ENCODE data around the gene CCDC106. TPM values are rescaled to one million over a fixed set of nuclear protein-coding genes. Genes with fewer than 3 reads are reported as not detected.
A peak's percentile ranks its signal among the peaks of the same experiment; 100 is the strongest.

Gene CCDC106
- total and polyA plus RNA-seq, 2 of the 4 experiments (the other 2 are of a cell fraction) = 2.3 to 13.6 TPM

DNA sequence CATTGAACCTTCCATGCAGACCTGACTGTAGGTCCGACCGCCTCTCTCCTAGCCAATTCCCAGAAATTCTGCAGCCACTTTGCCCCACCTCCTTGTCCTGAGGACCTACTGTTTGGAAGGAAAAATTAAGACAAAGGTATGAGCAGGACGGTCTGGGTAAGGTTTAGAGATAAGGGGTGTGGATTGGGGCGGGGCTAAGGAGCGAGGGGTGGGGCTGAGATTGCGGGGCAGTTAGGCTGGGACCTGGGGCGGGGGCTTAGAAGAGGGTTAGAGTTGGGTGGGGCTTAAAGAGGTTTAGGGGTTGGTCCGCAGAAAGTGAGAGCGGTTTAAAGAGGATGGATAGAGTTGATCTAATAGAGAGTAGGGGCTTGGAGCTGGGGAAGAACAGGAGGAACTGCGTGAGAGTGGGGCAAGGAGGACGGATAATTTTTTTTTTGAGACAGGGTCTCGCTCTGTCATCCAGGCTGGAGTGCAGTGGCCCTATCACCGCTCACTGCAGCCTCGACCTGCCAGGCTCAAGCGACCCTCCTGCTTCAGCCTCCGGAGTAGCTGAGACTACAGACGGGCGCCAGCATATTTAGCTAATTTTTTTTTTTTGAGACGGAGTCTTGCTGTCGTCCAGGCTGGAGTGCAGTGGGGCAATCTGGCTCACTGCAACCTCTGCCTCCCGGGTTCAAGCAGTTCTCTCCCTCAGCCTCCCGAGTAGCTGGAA, 44.3 kb upstream of the CCDC106 start:
- Histone ChIP-seq H3K4ac (ENCODE audit: low read depth, low read length) (no peak overlapping the region), H3K56ac (ENCODE audit: extremely low read depth, insufficient read depth, low read length) (no peak overlapping the region), H3K23ac (ENCODE audit: low read depth, low read length) (no peak overlapping the region), H3K4me3 (ENCODE audit: insufficient read depth, low read depth, low read length) (no peak overlapping the region), H2AK5ac (ENCODE audit: low read depth, low read length) (no peak overlapping the region), H4K91ac (ENCODE audit: insufficient read depth, low read depth, low read length) (no peak overlapping the region), H3K9me3 (ENCODE audit: control insufficient read depth, insufficient read depth, low read length) (no peaks in the 10 kb centered on the region), H3K4me1 (ENCODE audit: control insufficient read depth, insufficient read depth, low read length) (peaks cover 9% of the 10 kb centered on the region), H3K79me1 (ENCODE audit: low read depth in 1 of 2, low read length in 2 of 2) (peaks cover 27 to 49% of the 10 kb centered on the region in 2 experiments), H3K14ac (replicated peaks; ENCODE audit: low read depth, low read length) (no peak overlapping the region), H2AK9ac (replicated peaks; ENCODE audit: low read depth, low read length, poor library complexity) (peak overlapping the region; percentile 81), H3K18ac (ENCODE audit: low read depth, low read length) (no peak overlapping the region), H3K9ac (ENCODE audit: low read depth, low read length) (no peak overlapping the region), H2BK15ac (ENCODE audit: low read depth, low read length) (no peak overlapping the region), H2BK120ac (ENCODE audit: low read depth, low read length) (no peak overlapping the region), H4K5ac (ENCODE audit: low read depth, low read length) (no peak overlapping the region), H4K20me1 (ENCODE audit: insufficient read depth, low read length) (peaks cover 24% of the 10 kb centered on the region; the same call in 1 of the 2 replicates), H4K8ac (ENCODE audit: low read depth in 2 of 2, low read length in 2 of 2) (no peak overlapping the region; a peak in 1 of 4 replicates), H3K9me1 (ENCODE audit: insufficient read depth, low read length) (peaks cover 8% of the 10 kb centered on the region; the same call in 1 of the 2 replicates), H2BK5ac (ENCODE audit: low read depth, low read length, poor library complexity, severe bottlenecking) (no peak overlapping the region), H3K27me3 (ENCODE audit: control insufficient read depth, insufficient read depth, low read length) (no peaks in the 10 kb centered on the region), H2BK20ac (ENCODE audit: low read depth, low read length) (no peak overlapping the region), H3K27ac (ENCODE audit: insufficient read depth, low read length) (no peak overlapping the region), H3K36me3 (ENCODE audit: control insufficient read depth, insufficient read depth, low read length) (peaks cover 2% of the 10 kb centered on the region; the same call in 1 of the 2 replicates), H2AFZ (replicated peaks; ENCODE audit: low read length, poor library complexity) (no peak overlapping the region), H3K4me2 (ENCODE audit: low read depth, low read length) (no peak overlapping the region)
- in situ Hi-C loops (cut with MboI; ENCODE audit: low sequenced_read_pairs) (no loop called here), dilution Hi-C loops (cut with HindIII; ENCODE audit: low sequenced_read_pairs, unreplicated experiment) (no loop called here), intact Hi-C loops (cut with micrococcal nuclease) (no loop called here)
- no peak for DNase-seq
- POLR2A ChIA-PET (ENCODE audit: unreplicated experiment) = no interaction called here
- TF ChIP-seq MAZ (IDR thresholded peaks at IDR 0.05; ENCODE audit: borderline replicate concordance, low read depth, low read length) (no peak), RCOR1 (IDR thresholded peaks at IDR 0.05; ENCODE audit: insufficient replicate concordance, low read length) (no peak)
- BruUV-seq (replicated peaks) = no TSS peak
- CTCF ChIA-PET = no interaction called here
- no peak for ATAC-seq (ENCODE audit: low read depth)
- WGBS, 2 experiments (ENCODE audit: extremely low coverage in 2 of 2, insufficient read length in 1 of 2) = 84 to 100% methylated on average over 2 to 10 of the region's 22 CpGs

Measured in IMR-90 (cell line).